GM21528 (cell line): ENCODE results near the gene GADL1.

ENCODE experiments used
- ATAC-seq: cut with Tn5 transposase; IDR thresholded peaks from one replicate; pipeline ENCODE4 v1.9.1; 2021; ENCODE audit warnings: mild to moderate bottlenecking, moderate library complexity; ENCODE audit not compliant: unreplicated experiment, low FRiP score

The GADL1 gene

GRCh38 chr3:30761374-30761773 lies 133.1 kb downstream of the GADL1 start:
- ATAC-seq, result no peak

- no peak for ATAC-seq
These were observed 133.7 kb downstream of the GADL1 start for GRCh38 chr3:30760737-30761136.

- no peak for ATAC-seq
These were observed 134.3 kb downstream of the GADL1 start for GRCh38 chr3:30760040-30760695.

- no peak for ATAC-seq
These were observed 138.2 kb downstream of the GADL1 start for GRCh38 chr3:30756218-30756617.

- ATAC-seq, result no peak
These were observed 140.0 kb downstream of the GADL1 start for GRCh38 chr3:30754426-30754825.

GRCh38 chr3:30753766-30754165 lies 140.7 kb downstream of the GADL1 start:
- no peak for ATAC-seq

GRCh38 chr3:30752970-30753369 lies 141.5 kb downstream of the GADL1 start:
- ATAC-seq, result no peak

- ATAC-seq, result no peak
These were observed 142.0 kb downstream of the GADL1 start for GRCh38 chr3:30752491-30752890.

- ATAC-seq, result no peak
These were observed 142.7 kb downstream of the GADL1 start for GRCh38 chr3:30751610-30752299.

GRCh38 chr3:30750967-30751366 lies 143.5 kb downstream of the GADL1 start:
- ATAC-seq, result no peak

GRCh38 chr3:30749230-30749629 lies 145.2 kb downstream of the GADL1 start:
- no peak for ATAC-seq

GRCh38 chr3:30747771-30748281 lies 146.6 kb downstream of the GADL1 start:
- no peak for ATAC-seq

GRCh38 chr3:30743641-30744317 lies 150.7 kb downstream of the GADL1 start:
- ATAC-seq, result no peak

- no peak for ATAC-seq
These were observed 151.5 kb downstream of the GADL1 start for GRCh38 chr3:30742796-30743619.

- ATAC-seq, result no peak
These were observed 152.6 kb downstream of the GADL1 start for GRCh38 chr3:30741889-30742288.

- ATAC-seq, result no peak
These were observed 155.9 kb downstream of the GADL1 start for GRCh38 chr3:30738605-30739004.

- no peak for ATAC-seq
These were observed 156.5 kb downstream of the GADL1 start for GRCh38 chr3:30737743-30738499.

GRCh38 chr3:30733696-30734095 lies 160.8 kb downstream of the GADL1 start:
- no peak for ATAC-seq

GRCh38 chr3:30733209-30733608 lies 161.3 kb downstream of the GADL1 start:
- ATAC-seq, result no peak

GRCh38 chr3:30730967-30731366 lies 163.5 kb downstream of the GADL1 start:
- ATAC-seq, result no peak
